ENCODE data around the gene SLC41A3.

GRCh38 chr3:125961289-125961589, 122.7 kb downstream of the SLC41A3 start:
- TF ChIP-seq CTCF (IDR thresholded peaks at IDR 0.05; ENCODE audit: insufficient read depth, low read depth, low read length) (no peak), EZH2 (IDR thresholded peaks at IDR 0.05; ENCODE audit: insufficient read depth, low read length) (no peak)
